A549 (cell line): ENCODE measurements around the gene TSHZ3. TPM values are rescaled to one million over a fixed set of nuclear protein-coding genes. Genes with fewer than 3 reads are reported as not detected.

Experiments
- ATAC-seq, 2 experiments: fragments of 200-7000 bp in 1 of 2; fragments of >200 bp in 1 of 2; cut with Nextera tagmentation in 1 of 2; cut with Tn5 transposase in 1 of 2; 3 replicates each; pipeline versions ENCODE4 v1.8.0 to v1.9.1; 2018 to 2020; ENCODE audit warnings: mild to moderate bottlenecking in 1 of 2, moderate library complexity in 1 of 2
- CTCF ChIA-PET: fragments of 300-600 bp; sonication (Branson Sonifier 250); formaldehyde crosslinking; extraction: SDS; loops from one replicate; lab custom pipeline; 2021; ENCODE audit warnings: antibody characterized with exemption, inconsistent platforms; lab: Yijun Ruan, JAX
- POLR2A ChIA-PET: fragments of 350-600 bp; formaldehyde crosslinking; extraction: SDS; loops from one replicate; lab custom pipeline; 2021; ENCODE audit warnings: antibody characterized with exemption, inconsistent platforms; lab: Yijun Ruan, JAX
- DNase-seq, 2 experiments: peaks; one replicate each; pipeline versions ENCODE4 v3.0.0 to v3.0.0-alpha.2; 2011 to 2016; ENCODE audit warnings: low read depth in 1 of 2, low spot score in 1 of 2
- FAIRE-seq: peaks from 2 replicates; lab custom pipeline; 2011; peaks lifted over from hg19 to GRCh38; lab: Jason Lieb, UNC
- H3K27ac ChIP-seq, 2 experiments: fragments of >200 bp; sonication (Bioruptor Twin); formaldehyde crosslinking; 3 replicates each; pipeline ENCODE4 v1.5.1; 2016 to 2017
- H3K4me1 ChIP-seq: fragments of >200 bp; sonication (Bioruptor Twin); formaldehyde crosslinking; 3 replicates; pipeline ENCODE4 v1.6.1; 2016
- H3K4me2 ChIP-seq: fragments of >200 bp; sonication (Bioruptor Twin); formaldehyde crosslinking; 3 replicates; pipeline ENCODE4 v1.6.1; 2016
- H3K4me3 ChIP-seq: fragments of >200 bp; sonication (Bioruptor Twin); formaldehyde crosslinking; 3 replicates; pipeline ENCODE4 v1.5.1; 2016
- H3K9me3 ChIP-seq: fragments of >200 bp; sonication (Bioruptor Twin); formaldehyde crosslinking; 3 replicates; pipeline ENCODE4 v1.6.1; 2016
- BHLHE40 ChIP-seq: IDR thresholded peaks from 2 replicates; pipeline ENCODE4 v1.6.1; 2012; ENCODE audit warnings: low read depth, low read length, inconsistent platforms
- CBX8 ChIP-seq: fragments of 200-600 bp; sonication (generic); IDR thresholded peaks from 2 replicates; pipeline ENCODE4 v1.6.1; 2016
- CTCF ChIP-seq: fragments of >200 bp; sonication (Bioruptor Twin); formaldehyde crosslinking; IDR thresholded peaks from 3 replicates; pipeline ENCODE4 v1.5.1; 2016
- ESRRA ChIP-seq: fragments of 150-350 bp; IDR thresholded peaks from 2 replicates; pipeline ENCODE4 v1.6.1; 2014; ENCODE audit warnings: mild to moderate bottlenecking, low read length, borderline replicate concordance
- GATA3 ChIP-seq: IDR thresholded peaks from 2 replicates; pipeline ENCODE4 v1.6.1; 2012; ENCODE audit warnings: borderline replicate concordance
- HES2 ChIP-seq: fragments of >200 bp; sonication (Bioruptor Twin); formaldehyde crosslinking; IDR thresholded peaks from 2 replicates; pipeline ENCODE4 v1.6.1; 2016
- JUN ChIP-seq, 2 experiments: fragments of >200 bp; sonication (Bioruptor Twin); formaldehyde crosslinking; IDR thresholded peaks; 2 replicates in 1 of 2; 3 replicates in 1 of 2; pipeline ENCODE4 v1.6.1; 2016 to 2017
- JUNB ChIP-seq: fragments of >200 bp; sonication (Bioruptor Twin); formaldehyde crosslinking; IDR thresholded peaks from 2 replicates; pipeline ENCODE4 v1.6.1; 2016
- KDM5A ChIP-seq: fragments of 200-600 bp; sonication (generic); IDR thresholded peaks from 2 replicates; pipeline ENCODE4 v1.6.1; 2016; ENCODE audit warnings: antibody characterized with exemption, mild to moderate bottlenecking
- NR3C1 ChIP-seq: fragments of >200 bp; sonication (Bioruptor Twin); formaldehyde crosslinking; IDR thresholded peaks from 3 replicates; pipeline ENCODE4 v1.6.1; 2017
- PHF8 ChIP-seq: fragments of 200-600 bp; sonication (generic); IDR thresholded peaks from 2 replicates; pipeline ENCODE4 v1.6.1; 2016; ENCODE audit warnings: low read depth, mild to moderate bottlenecking, antibody characterized with exemption, moderate library complexity, borderline replicate concordance
- RAD21 ChIP-seq, 2 experiments: fragments of >200 bp in 1 of 2; sonication (Bioruptor Twin) in 1 of 2; formaldehyde crosslinking in 1 of 2; IDR thresholded peaks in 1 of 2; conservative IDR thresholded peaks in 1 of 2; 2 replicates in 1 of 2; 3 replicates in 1 of 2; pipeline ENCODE4 v1.6.1; 2012 to 2018; ENCODE audit warnings: inconsistent platforms in 1 of 2
- RCOR1 ChIP-seq: fragments of 150-350 bp; IDR thresholded peaks from 2 replicates; pipeline ENCODE4 v1.6.1; 2014; ENCODE audit warnings: antibody characterized with exemption, low read length, low read depth
- SMC3 ChIP-seq: fragments of >200 bp; sonication (Bioruptor Twin); formaldehyde crosslinking; IDR thresholded peaks from 3 replicates; pipeline ENCODE4 v1.6.1; 2018; ENCODE audit warnings: inconsistent platforms
- TFCP2L1 ChIP-seq: fragments of 250-450 bp; sonication (Bioruptor Pico); IDR thresholded peaks from 2 replicates; pipeline ENCODE4 v1.5.0; 2021; ENCODE audit warnings: mild to moderate bottlenecking
- ZC3H11A ChIP-seq: fragments of 450-650 bp; IDR thresholded peaks from 2 replicates; pipeline ENCODE4 v1.6.1; 2014; ENCODE audit warnings: antibody characterized with exemption, mild to moderate bottlenecking
- ZSCAN20 ChIP-seq: fragments of 250-450 bp; sonication (Bioruptor Pico); IDR thresholded peaks from 2 replicates; pipeline ENCODE4 v1.8.0; 2022; ENCODE audit warnings: mild to moderate bottlenecking, moderate library complexity
- WGBS: methylation state at CpG from one replicate; pipeline ENCODE4 v1.1.6; 2017; ENCODE audit errors: missing lambda C conversion rate; 5-methylcytosine and 5-hydroxymethylcytosine counted together
- polyA plus RNA-seq, 4 experiments: library from polyadenylated mRNA; depleted of rRNA in 3 of 4; stranded (reverse); fragments of >200 nt; fragmentation: RNase III in 1 of 4; extraction: RNeasy Plus Mini Kit Qiagen cat#74134 plus additional on column Dnase treatment in 1 of 4; gene quantifications; 2 replicates in 3 of 4; 3 replicates in 1 of 4; pipeline ENCODE4 v1.2.3, GENCODE V29; 2011 to 2017
- TF ChIP-seq, protein P1 (sequence below): fragments of 150-350 bp; IDR thresholded peaks from 2 replicates; pipeline ENCODE4 v1.6.1; 2014; ENCODE audit warnings: low read depth, mild to moderate bottlenecking, low read length
- TF ChIP-seq, protein P2 (sequence below): fragments of 200-600 bp; sonication (generic); IDR thresholded peaks from 2 replicates; pipeline ENCODE4 v1.6.1; 2016; ENCODE audit warnings: antibody characterized with exemption, mild to moderate bottlenecking, moderate library complexity
- TF ChIP-seq, protein P3 (sequence below): IDR thresholded peaks from 2 replicates; pipeline ENCODE4 v1.6.1; 2012; ENCODE audit warnings: low read depth, borderline replicate concordance

TSHZ3 gene
- polyA plus RNA-seq, 2 of the 4 experiments (the other 2 are of a cell fraction): 0.92 to 2.0 TPM

DNA sequence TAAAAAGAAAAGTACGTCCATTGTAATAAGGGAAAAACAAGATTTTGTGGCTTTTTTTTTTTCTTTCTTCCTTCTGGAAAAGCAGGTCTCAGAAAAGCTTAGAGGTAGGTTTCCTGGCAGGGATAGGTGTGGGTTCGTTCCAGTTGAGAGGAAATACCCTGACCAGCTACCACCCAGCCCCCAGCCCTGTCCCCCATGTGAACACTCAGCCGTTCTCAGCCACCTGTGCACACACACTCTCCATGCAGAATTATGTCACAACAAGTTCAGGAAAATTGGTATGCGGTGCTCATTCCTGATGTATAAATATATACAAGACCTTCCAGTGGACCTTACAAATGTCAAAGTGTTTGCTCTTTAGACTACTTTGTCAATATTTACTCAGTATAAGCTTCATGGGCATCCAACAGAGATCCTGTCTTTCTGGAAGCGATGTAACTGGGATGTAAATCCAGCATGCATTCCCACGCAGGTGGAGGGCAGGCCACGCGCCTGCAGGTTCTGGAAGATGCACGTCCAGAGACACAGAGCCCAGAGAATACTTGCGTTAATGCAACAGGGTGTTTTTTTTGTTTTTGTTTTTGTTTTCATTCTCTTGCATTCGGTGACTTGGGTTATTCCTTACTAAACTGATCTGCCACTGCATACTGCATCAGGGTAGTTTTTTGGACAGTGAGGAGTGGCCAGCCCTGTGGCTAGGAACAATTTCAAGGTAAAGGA is 68.8 kb downstream of the TSHZ3 start:
- no peak for FAIRE-seq
- WGBS: 28% methylated on average over 11 of the region's 11 CpGs
- H3K27ac ChIP-seq: no peak overlapping the region
- POLR2A ChIA-PET: no interaction called here
- DNase-seq: no peak
- TF ChIP-seq ZC3H11A (no peak), TFCP2L1 (CRISPR knock-in tag) (no peak), BHLHE40 (no peak), JUNB (no peak), CBX8 (no peak), GATA3 (no peak), SMC3 (no peak), PHF8 (no peak), CTCF (no peak), RAD21 (conservative IDR thresholded peaks at IDR 0.05 in 1 of 2, IDR thresholded peaks at IDR 0.05 in 1 of 2) (no peak), RCOR1 (no peak), KDM5A (no peak)
- TF ChIP-seq, protein P1, sequence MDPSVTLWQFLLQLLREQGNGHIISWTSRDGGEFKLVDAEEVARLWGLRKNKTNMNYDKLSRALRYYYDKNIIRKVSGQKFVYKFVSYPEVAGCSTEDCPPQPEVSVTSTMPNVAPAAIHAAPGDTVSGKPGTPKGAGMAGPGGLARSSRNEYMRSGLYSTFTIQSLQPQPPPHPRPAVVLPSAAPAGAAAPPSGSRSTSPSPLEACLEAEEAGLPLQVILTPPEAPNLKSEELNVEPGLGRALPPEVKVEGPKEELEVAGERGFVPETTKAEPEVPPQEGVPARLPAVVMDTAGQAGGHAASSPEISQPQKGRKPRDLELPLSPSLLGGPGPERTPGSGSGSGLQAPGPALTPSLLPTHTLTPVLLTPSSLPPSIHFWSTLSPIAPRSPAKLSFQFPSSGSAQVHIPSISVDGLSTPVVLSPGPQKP: no peak
- TF ChIP-seq, all 56 proteins: peak for 0
- H3K9me3 ChIP-seq: no peaks in the 10 kb centered on the region
- no peaks in the 10 kb centered on the region for H3K4me1 ChIP-seq
- CTCF ChIA-PET: interaction anchor here (0.6 kb wide), 1 partner anchor 402 kb away, joined by 4 read pairs; no protein-coding TSS in a partner anchor
- no peak overlapping the region for H3K4me3 ChIP-seq
- no peak for ATAC-seq
- no peak overlapping the region for H3K4me2 ChIP-seq

- WGBS: 47% methylated on average over 16 of the region's 16 CpGs
- ATAC-seq (no peak), DNase-seq (no peak), FAIRE-seq (no peak)
- Histone ChIP-seq H3K27ac (no peak overlapping the region), H3K9me3 (no peaks in the 10 kb centered on the region), H3K4me1 (no peaks in the 10 kb centered on the region), H3K4me2 (no peak overlapping the region), H3K4me3 (no peak overlapping the region)
- no peak for TF ChIP-seq ESRRA
- TF ChIP-seq NR3C1: no peak
- TF ChIP-seq, protein P2, sequence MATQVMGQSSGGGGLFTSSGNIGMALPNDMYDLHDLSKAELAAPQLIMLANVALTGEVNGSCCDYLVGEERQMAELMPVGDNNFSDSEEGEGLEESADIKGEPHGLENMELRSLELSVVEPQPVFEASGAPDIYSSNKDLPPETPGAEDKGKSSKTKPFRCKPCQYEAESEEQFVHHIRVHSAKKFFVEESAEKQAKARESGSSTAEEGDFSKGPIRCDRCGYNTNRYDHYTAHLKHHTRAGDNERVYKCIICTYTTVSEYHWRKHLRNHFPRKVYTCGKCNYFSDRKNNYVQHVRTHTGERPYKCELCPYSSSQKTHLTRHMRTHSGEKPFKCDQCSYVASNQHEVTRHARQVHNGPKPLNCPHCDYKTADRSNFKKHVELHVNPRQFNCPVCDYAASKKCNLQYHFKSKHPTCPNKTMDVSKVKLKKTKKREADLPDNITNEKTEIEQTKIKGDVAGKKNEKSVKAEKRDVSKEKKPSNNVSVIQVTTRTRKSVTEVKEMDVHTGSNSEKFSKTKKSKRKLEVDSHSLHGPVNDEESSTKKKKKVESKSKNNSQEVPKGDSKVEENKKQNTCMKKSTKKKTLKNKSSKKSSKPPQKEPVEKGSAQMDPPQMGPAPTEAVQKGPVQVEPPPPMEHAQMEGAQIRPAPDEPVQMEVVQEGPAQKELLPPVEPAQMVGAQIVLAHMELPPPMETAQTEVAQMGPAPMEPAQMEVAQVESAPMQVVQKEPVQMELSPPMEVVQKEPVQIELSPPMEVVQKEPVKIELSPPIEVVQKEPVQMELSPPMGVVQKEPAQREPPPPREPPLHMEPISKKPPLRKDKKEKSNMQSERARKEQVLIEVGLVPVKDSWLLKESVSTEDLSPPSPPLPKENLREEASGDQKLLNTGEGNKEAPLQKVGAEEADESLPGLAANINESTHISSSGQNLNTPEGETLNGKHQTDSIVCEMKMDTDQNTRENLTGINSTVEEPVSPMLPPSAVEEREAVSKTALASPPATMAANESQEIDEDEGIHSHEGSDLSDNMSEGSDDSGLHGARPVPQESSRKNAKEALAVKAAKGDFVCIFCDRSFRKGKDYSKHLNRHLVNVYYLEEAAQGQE: no peak
- no peak for TF ChIP-seq JUN (IDR thresholded peaks at IDR 0.05)
- no peak for TF ChIP-seq HES2
- TF ChIP-seq ZSCAN20 (CRISPR knock-in tag): no peak
- TF ChIP-seq, protein P3, sequence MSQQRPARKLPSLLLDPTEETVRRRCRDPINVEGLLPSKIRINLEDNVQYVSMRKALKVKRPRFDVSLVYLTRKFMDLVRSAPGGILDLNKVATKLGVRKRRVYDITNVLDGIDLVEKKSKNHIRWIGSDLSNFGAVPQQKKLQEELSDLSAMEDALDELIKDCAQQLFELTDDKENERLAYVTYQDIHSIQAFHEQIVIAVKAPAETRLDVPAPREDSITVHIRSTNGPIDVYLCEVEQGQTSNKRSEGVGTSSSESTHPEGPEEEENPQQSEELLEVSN: no peak
- ChIA-PET CTCF (interaction anchor here (0.6 to 1.7 kb wide), 3 partner anchors 11 to 401 kb away, joined by 3 to 5 read pairs (median 4); no protein-coding TSS in a partner anchor), POLR2A (no interaction called here)
These were observed 69.8 kb downstream of the TSHZ3 start for GRCh38 chr19:31279436-31279765.
